K562 (cell line): ENCODE measurements around the gene WLS. TPM values are rescaled to one million over a fixed set of nuclear protein-coding genes. Genes with fewer than 3 reads are reported as not detected.

ENCODE experiments used
- ATAC-seq: fragments of 200-7000 bp; cut with Tn5 transposase; 3 replicates; pipeline ENCODE4 v1.9.1; 2020; ENCODE audit warnings: moderate library complexity
- BruUV-seq: library from RNA; stranded (reverse); fragments of 400-500 nt; replicated peaks from 2 replicates; lab custom pipeline; 2021; lab: Mats Ljungman, UMichigan
- CTCF ChIA-PET: fragments of 300-600 bp; formaldehyde crosslinking; extraction: SDS; loops from one replicate; lab custom pipeline; 2021; ENCODE audit warnings: low intra/inter-chr PET ratio; lab: Yijun Ruan, JAX
- POLR2A ChIA-PET: fragments of 300-600, 350-650 bp; sonication (Branson Sonifier 250); formaldehyde crosslinking; extraction: SDS; loops from one replicate; lab custom pipeline; 2021; ENCODE audit warnings: antibody characterized with exemption, inconsistent platforms; lab: Yijun Ruan, JAX
- DNase-seq, 4 experiments: peaks; one replicate each; pipeline versions ENCODE4 v3.0.0 to v3.0.0-alpha.2; 2011 to 2018; ENCODE audit warnings: low spot score in 3 of 4, mixed read lengths in 3 of 4; ENCODE audit errors: extremely low read depth in 1 of 4
- FAIRE-seq: peaks from 2 replicates; lab custom pipeline; 2011; peaks lifted over from hg19 to GRCh38; lab: Jason Lieb, UNC
- H2AFZ ChIP-seq: 2 replicates; pipeline ENCODE4 v1.6.0; 2011; ENCODE audit warnings: low read depth, low read length, control low read depth, inconsistent platforms
- H3K27ac ChIP-seq: fragments of 200-600 bp; 3 replicates; pipeline ENCODE4 v1.8.0; 2011; ENCODE audit warnings: low read depth, mild to moderate bottlenecking, control low read depth, inconsistent platforms, low read length, moderate library complexity, mixed read lengths; ENCODE audit errors: extremely low read depth
- H3K27me3 ChIP-seq, 2 experiments: fragments of 300-600 bp in 1 of 2; 2 replicates in 1 of 2; 3 replicates in 1 of 2; pipeline versions ENCODE4 v1.6.0 to v1.8.0; 2011; ENCODE audit warnings: inconsistent platforms in 2 of 2, low read length in 2 of 2, mild to moderate bottlenecking in 1 of 2, mixed read lengths in 1 of 2, moderate library complexity in 1 of 2; ENCODE audit not compliant: control insufficient read depth in 2 of 2, insufficient read depth in 2 of 2
- H3K36me3 ChIP-seq: fragments of 300-600 bp; 3 replicates; pipeline ENCODE4 v1.8.0; 2011; ENCODE audit warnings: mild to moderate bottlenecking, low read length, inconsistent platforms; ENCODE audit not compliant: control insufficient read depth, insufficient read depth
- H3K4me1 ChIP-seq, 2 experiments: fragments of 200-600 bp in 1 of 2; replicated peaks in 1 of 2; 2 replicates in 1 of 2; 3 replicates in 1 of 2; pipeline versions ENCODE4 v1.5.1 to v1.8.0; 2011; ENCODE audit warnings: inconsistent platforms in 2 of 2, low read length in 2 of 2, mild to moderate bottlenecking in 1 of 2, mixed read lengths in 1 of 2, moderate library complexity in 1 of 2; ENCODE audit not compliant: control insufficient read depth in 2 of 2, insufficient read depth in 2 of 2
- H3K4me2 ChIP-seq: 2 replicates; pipeline ENCODE4 v1.6.1; 2011; ENCODE audit warnings: low read length, control low read depth, inconsistent platforms, mixed read lengths; ENCODE audit not compliant: insufficient read depth
- H3K4me3 ChIP-seq: fragments of 200-600 bp; sonication (generic), shearing (Covaris generic); 2 replicates; pipeline ENCODE4 v1.5.1; 2016; ENCODE audit warnings: control low read depth, inconsistent platforms
- H3K79me2 ChIP-seq: fragments of 200-600 bp; 3 replicates; pipeline ENCODE4 v1.8.0; 2011; ENCODE audit warnings: low read length, inconsistent platforms; ENCODE audit not compliant: control insufficient read depth, insufficient read depth
- H3K9ac ChIP-seq, 2 experiments: 2 replicates each; pipeline versions ENCODE4 v1.6.0 to v1.6.1; 2011; ENCODE audit warnings: low read depth in 2 of 2, low read length in 2 of 2, control low read depth in 1 of 2, inconsistent platforms in 1 of 2, mild to moderate bottlenecking in 1 of 2, mixed read lengths in 1 of 2; ENCODE audit not compliant: insufficient read depth in 1 of 2
- H3K9me1 ChIP-seq: one replicate; pipeline ENCODE4 v1.6.0; 2011; ENCODE audit warnings: inconsistent platforms, mild to moderate bottlenecking, low read length, moderate library complexity; ENCODE audit not compliant: control insufficient read depth, insufficient read depth
- H3K9me3 ChIP-seq: replicated peaks from 2 replicates; pipeline ENCODE4 v1.5.1; 2011; ENCODE audit warnings: low read depth, low read length, inconsistent platforms; ENCODE audit not compliant: control insufficient read depth, insufficient read depth
- H4K20me1 ChIP-seq: replicated peaks from 2 replicates; pipeline ENCODE4 v1.6.1; 2011; ENCODE audit warnings: low read length, inconsistent platforms, mixed read lengths; ENCODE audit not compliant: control insufficient read depth, insufficient read depth
- ATF7 ChIP-seq: fragments of 450-650 bp; IDR thresholded peaks from 2 replicates; pipeline ENCODE4 v1.7.1; 2014; ENCODE audit warnings: mild to moderate bottlenecking, moderate library complexity
- CEBPG ChIP-seq, 3 experiments: fragments of 200-800 bp in 1 of 3; sonication (Bioruptor generic) in 1 of 3; sonication (generic) in 1 of 3; formaldehyde crosslinking in 1 of 3; IDR thresholded peaks in 2 of 3; conservative IDR thresholded peaks in 1 of 3; 2 replicates each; pipeline versions ENCODE4 v1.6.1 to v1.8.0; 2016 to 2022; ENCODE audit warnings: missing compliant biosample characterization in 2 of 3, missing genetic modification characterization in 2 of 3, mild to moderate bottlenecking in 1 of 3, missing genetic modification reagents in 1 of 3
- CHCHD3 ChIP-seq: fragments of 250-450 bp; sonication (Bioruptor Pico); IDR thresholded peaks from 2 replicates; pipeline ENCODE4 v2.1.2; 2022; ENCODE audit warnings: mild to moderate bottlenecking
- CHD1 ChIP-seq: fragments of 200-600 bp; sonication (generic); IDR thresholded peaks from one replicate; pipeline ENCODE4 v1.6.1; 2012; ENCODE audit warnings: mild to moderate bottlenecking, moderate library complexity, low read length, inconsistent platforms
- DPF2 ChIP-seq: fragments of 450-650 bp; IDR thresholded peaks from 2 replicates; pipeline ENCODE4 v1.6.1; 2016
- ERF ChIP-seq: fragments of 450-650 bp; formaldehyde crosslinking; IDR thresholded peaks from 2 replicates; pipeline ENCODE4 v1.4.0; 2020; ENCODE audit warnings: mild to moderate bottlenecking, mixed read lengths
- JUN ChIP-seq, 2 experiments: sonication (generic) in 1 of 2; formaldehyde crosslinking in 1 of 2; IDR thresholded peaks; 2 replicates each; pipeline versions ENCODE4 v1.6.1 to v1.8.0; 2012 to 2022; ENCODE audit warnings: borderline replicate concordance in 2 of 2, mild to moderate bottlenecking in 2 of 2, improper control_type of control experiment in 1 of 2, low read depth in 1 of 2, low read length in 1 of 2, missing genetic modification reagents in 1 of 2
- KDM2B ChIP-seq: fragments of 250-450 bp; sonication (Bioruptor Pico); IDR thresholded peaks from 2 replicates; pipeline ENCODE4 v1.8.0; 2021; ENCODE audit warnings: mild to moderate bottlenecking, moderate library complexity
- KLF10 ChIP-seq: fragments of 250-450 bp; sonication (Bioruptor Pico); IDR thresholded peaks from 2 replicates; pipeline ENCODE4 v1.6.1; 2021; ENCODE audit warnings: matching md5 sums
- MAX ChIP-seq: sonication (generic); formaldehyde crosslinking; IDR thresholded peaks from 2 replicates; pipeline ENCODE4 v1.9.0; 2022; ENCODE audit warnings: mild to moderate bottlenecking, missing genetic modification reagents
- MTA2 ChIP-seq: fragments of 450-650 bp; IDR thresholded peaks from 2 replicates; pipeline ENCODE4 v1.6.1; 2016; ENCODE audit warnings: low read depth
- NEUROD1 ChIP-seq: fragments of 150-350 bp; IDR thresholded peaks from 2 replicates; pipeline ENCODE4 v1.6.1; 2014; ENCODE audit warnings: borderline replicate concordance, low read length, low read depth; ENCODE audit not compliant: partially characterized antibody
- OTX1 ChIP-seq: fragments of 450-650 bp; formaldehyde crosslinking; IDR thresholded peaks from 2 replicates; pipeline ENCODE4 v1.4.0; 2022; ENCODE audit warnings: mild to moderate bottlenecking
- STAG1 ChIP-seq: sonication (generic); formaldehyde crosslinking; IDR thresholded peaks from 2 replicates; pipeline ENCODE4 v1.5.0; 2020; ENCODE audit warnings: missing genetic modification reagents, borderline replicate concordance
- ZKSCAN3 ChIP-seq: fragments of 250-450 bp; sonication (Bioruptor Pico); IDR thresholded peaks from 2 replicates; pipeline ENCODE4 v1.4.0; 2020
- ZNF695 ChIP-seq: fragments of 450-650 bp; formaldehyde crosslinking; IDR thresholded peaks from 2 replicates; pipeline ENCODE4 v1.4.0; 2020; ENCODE audit warnings: mild to moderate bottlenecking, moderate library complexity
- WGBS: fragments of 100-300 bp; shearing (Covaris generic); methylation state at CpG from one replicate; pipeline ENCODE4 v1.1.6; 2016; ENCODE audit warnings: low coverage, mixed read lengths; ENCODE audit not compliant: insufficient coverage; ENCODE audit errors: missing lambda C conversion rate; 5-methylcytosine and 5-hydroxymethylcytosine counted together
- in situ Hi-C: fragments of 300-500 bp; cut with MboI; formaldehyde crosslinking; loops from 4 replicates; pipeline ENCODE4 v1.15.0; 2018; ENCODE audit warnings: inconsistent platforms, mixed read lengths
- intact Hi-C: fragments of 100-400 bp; cut with micrococcal nuclease; formaldehyde crosslinking; loops from 2 replicates; pipeline ENCODE4 v1.14.2; 2022
- polyA plus RNA-seq, 8 experiments: library from polyadenylated mRNA; depleted of rRNA in 4 of 8; stranded (reverse) in 5 of 8; unstranded in 3 of 8; fragments of >200 nt; fragmentation: Nextera tagmentation in 2 of 8; fragmentation: Illumina TruSeq in 1 of 8; extraction: Ambion mirVana in 2 of 8; extraction: Trizol in 1 of 8; gene quantifications; 2 replicates each; pipeline versions ENCODE4 v1.2.1 to v1.2.3, GENCODE V29; 2011 to 2014; ENCODE audit warnings: inconsistent platforms in 1 of 8, missing spikeins in 1 of 8
- total RNA-seq, 7 experiments: library from RNA; depleted of rRNA in 6 of 7; stranded (reverse); fragments of >200 nt in 6 of 7; fragmentation: Illumina TruSeq in 2 of 7; extraction: Trizol in 2 of 7; gene quantifications; 2 replicates each; pipeline versions ENCODE4 v1.2.1 to v1.2.3, GENCODE V29; 2011 to 2021; ENCODE audit warnings: low replicate concordance in 1 of 7

WLS gene
- total and polyA plus RNA-seq, 9 of the 15 experiments (the other 6 are each of a cell fraction or from before 2014, with no cell fraction given): 0.47 TPM; not detected in 8

- H3K4me3 ChIP-seq: no peak overlapping the region
- no peaks in the 10 kb centered on the region; a peak in 1 of 5 replicates for H3K4me1 ChIP-seq
- intact Hi-C loops: no loop called here
- 0% methylated on average over 1 of the region's 1 CpG for whole genome bisulfite sequencing
- H3K9me1 ChIP-seq: no peaks in the 10 kb centered on the region
- in situ Hi-C loops: no loop called here
- no TSS peak for BruUV-seq
- no peak overlapping the region for H3K4me2 ChIP-seq
- FAIRE-seq: no peak
- DNase-seq: no peak
- ChIA-PET POLR2A (no interaction called here), CTCF (no interaction called here)
- no peaks in the 10 kb centered on the region for H3K36me3 ChIP-seq
- H3K27me3 ChIP-seq: peaks cover 7 to 9% of the 10 kb centered on the region in 2 experiments; a peak in 3 of 5 replicates
- ATAC-seq: no peak
- H2AFZ ChIP-seq: no peak overlapping the region
- TF ChIP-seq KDM2B (CRISPR knock-in tag) (no peak), OTX1 (CRISPR knock-in tag) (no peak), CHCHD3 (no peak), NEUROD1 (no peak), KLF10 (no peak), ZKSCAN3 (CRISPR knock-in tag) (no peak), STAG1 (CRISPR knock-in tag) (no peak), JUN (IDR thresholded peaks at IDR 0.05; ENCODE audit: borderline replicate concordance, low read depth, low read length) (no peak), JUN (CRISPR knock-in tag; IDR thresholded peaks at IDR 0.05; ENCODE audit: borderline replicate concordance) (no peak), ATF7 (no peak), MTA2 (no peak), DPF2 (no peak), CEBPG (CRISPR knock-in tag; IDR thresholded peaks at IDR 0.05) (no peak), CEBPG (tag; conservative IDR thresholded peaks at IDR 0.05 in 1 of 2, IDR thresholded peaks at IDR 0.05 in 1 of 2) (no peak), ZNF695 (no peak), CHD1 (no peak), ERF (no peak), MAX (CRISPR knock-in tag) (no peak)
- no peaks in the 10 kb centered on the region for H4K20me1 ChIP-seq
- H3K9me3 ChIP-seq: no peaks in the 10 kb centered on the region
- no peaks in the 10 kb centered on the region for H3K79me2 ChIP-seq
- H3K9ac ChIP-seq: no peak overlapping the region
- no peak overlapping the region for H3K27ac ChIP-seq
Observed at GRCh38 chr1:68225781-68226180, 6.5 kb downstream of the WLS start.
